CD14-positive monocyte (primary cell): Measurements from ENCODE around the gene SLC19A2. TPM values are rescaled to one million over a fixed set of nuclear protein-coding genes. Genes with fewer than 3 reads are reported as not detected.

Experiments
- DNase-seq, 3 donors: peaks; one replicate each; pipeline ENCODE4 v3.0.0-alpha.2; 2011 to 2022
- H2AFZ ChIP-seq: 2 replicates; pipeline ENCODE4 v1.6.0; 2012; ENCODE audit warnings: mild to moderate bottlenecking, low read depth, low read length, inconsistent platforms; ENCODE audit not compliant: insufficient read depth, poor library complexity, severe bottlenecking
- H3K27ac ChIP-seq, 2 donors: 1 replicate in 1 of 2; 2 replicates in 1 of 2; pipeline ENCODE4 v1.5.1; 2012 to 2013; ENCODE audit warnings: low read length in 2 of 2, control low read depth in 1 of 2, inconsistent platforms in 1 of 2, low read depth in 1 of 2, mild to moderate bottlenecking in 1 of 2
- H3K27me3 ChIP-seq, 2 donors: one replicate each; pipeline versions ENCODE4 v1.6.0 to v1.6.1; 2011 to 2013; ENCODE audit warnings: low read length in 2 of 2; ENCODE audit not compliant: control insufficient read depth in 2 of 2, insufficient read depth in 2 of 2
- H3K36me3 ChIP-seq, 2 donors: replicated peaks in 1 of 2; 1 replicate in 1 of 2; 2 replicates in 1 of 2; pipeline versions ENCODE4 v1.5.1 to v1.6.1; 2012 to 2013; ENCODE audit warnings: low read length in 2 of 2, control low read depth in 1 of 2, inconsistent platforms in 1 of 2, mild to moderate bottlenecking in 1 of 2; ENCODE audit not compliant: insufficient read depth in 2 of 2, control insufficient read depth in 1 of 2
- H3K4me1 ChIP-seq, 2 donors: 1 replicate in 1 of 2; 2 replicates in 1 of 2; pipeline versions ENCODE4 v1.5.1 to v1.6.1; 2012 to 2013; ENCODE audit warnings: low read length in 2 of 2, control low read depth in 1 of 2, inconsistent platforms in 1 of 2, mild to moderate bottlenecking in 1 of 2, moderate library complexity in 1 of 2; ENCODE audit not compliant: insufficient read depth in 2 of 2, control insufficient read depth in 1 of 2
- H3K4me2 ChIP-seq: replicated peaks from 2 replicates; pipeline ENCODE3; 2012; ENCODE audit warnings: low read length, moderate library complexity, mild to moderate bottlenecking; ENCODE audit not compliant: poor library complexity, severe bottlenecking; ENCODE audit errors: extremely low read depth
- H3K4me3 ChIP-seq, 3 experiments: fragments of 200-600 bp in 1 of 3; sonication (generic) in 1 of 3; replicated peaks in 1 of 3; 1 replicate in 2 of 3; 2 replicates in 1 of 3; pipeline ENCODE4 v1.5.1; 2011 to 2013; ENCODE audit warnings: low read length in 3 of 3, mild to moderate bottlenecking in 3 of 3, control low read depth in 2 of 3, low read depth in 2 of 3, inconsistent platforms in 1 of 3, moderate library complexity in 1 of 3
- H3K79me2 ChIP-seq: 2 replicates; pipeline ENCODE4 v1.6.0; 2012; ENCODE audit warnings: mild to moderate bottlenecking, control low read depth, inconsistent platforms, low read length, moderate library complexity; ENCODE audit not compliant: insufficient read depth
- H3K9ac ChIP-seq: 2 replicates; pipeline ENCODE4 v1.6.0; 2017; ENCODE audit warnings: low read length, mild to moderate bottlenecking; ENCODE audit not compliant: insufficient read depth, poor library complexity, severe bottlenecking
- H3K9me3 ChIP-seq, 2 donors: replicated peaks in 1 of 2; 1 replicate in 1 of 2; 2 replicates in 1 of 2; pipeline versions ENCODE4 v1.5.1 to v1.6.1; 2012 to 2013; ENCODE audit warnings: low read length in 2 of 2, control low read depth in 1 of 2; ENCODE audit not compliant: control insufficient read depth in 1 of 2, insufficient read depth in 1 of 2
- H4K20me1 ChIP-seq: 2 replicates; pipeline ENCODE4 v1.6.0; 2012; ENCODE audit warnings: mild to moderate bottlenecking, low read length, control low read depth, moderate library complexity; ENCODE audit not compliant: insufficient read depth
- H3K27ac Mint-ChIP-seq, 7 donors: one replicate each; pipeline ENCODE4 v1.8.0; 2020; ENCODE audit warnings: mild to moderate bottlenecking in 7 of 7, mixed read lengths in 7 of 7, moderate library complexity in 6 of 7, inconsistent platforms in 2 of 7
- H3K27me3 Mint-ChIP-seq, 3 donors: one replicate each; pipeline ENCODE4 v1.8.0; 2021 to 2022; ENCODE audit warnings: low read depth in 3 of 3, mild to moderate bottlenecking in 3 of 3, mixed read lengths in 3 of 3, moderate library complexity in 3 of 3, inconsistent platforms in 1 of 3
- H3K36me3 Mint-ChIP-seq, 2 donors: one replicate each; pipeline ENCODE4 v1.8.0; 2020; ENCODE audit warnings: mixed read lengths in 2 of 2, inconsistent platforms in 1 of 2, mild to moderate bottlenecking in 1 of 2
- H3K4me1 Mint-ChIP-seq: one replicate; pipeline ENCODE4 v1.8.0; 2020; ENCODE audit warnings: mild to moderate bottlenecking, mixed read lengths
- H3K4me3 Mint-ChIP-seq, 2 donors: one replicate each; pipeline ENCODE4 v1.8.0; 2020; ENCODE audit warnings: mild to moderate bottlenecking in 2 of 2, mixed read lengths in 2 of 2, moderate library complexity in 1 of 2
- H3K9me3 Mint-ChIP-seq, 7 donors: one replicate each; pipeline ENCODE4 v1.8.0; 2020 to 2022; ENCODE audit warnings: mixed read lengths in 7 of 7, mild to moderate bottlenecking in 6 of 7, moderate library complexity in 6 of 7, inconsistent platforms in 2 of 7
- WGBS: methylation state at CpG from one replicate; pipeline ENCODE4 v1.1.5; 2013; ENCODE audit warnings: missing lambda C conversion rate; ENCODE audit not compliant: insufficient coverage; 5-methylcytosine and 5-hydroxymethylcytosine counted together
- intact Hi-C, 2 donors: fragments of 100-400 bp; cut with micrococcal nuclease; formaldehyde crosslinking; loops; one replicate each; pipeline versions ENCODE4 v1.15.0 to v1.15.1; 2023
- polyA plus RNA-seq, 3 donors: library from polyadenylated mRNA; depleted of rRNA in 1 of 3; unstranded in 2 of 3; stranded (reverse) in 1 of 3; fragments of 300-500 nt in 2 of 3; fragments of >200 nt in 1 of 3; fragmentation: Illumina TruSeq in 2 of 3; gene quantifications; 1 replicate in 2 of 3; 2 replicates in 1 of 3; pipeline ENCODE4 v1.2.3, GENCODE V29; 2012 to 2021
- TF ChIP-seq, protein P1 (sequence below): fragments of 200-600 bp; IDR thresholded peaks from one replicate; pipeline ENCODE4 v1.8.0; 2022; ENCODE audit warnings: antibody characterized with exemption, mild to moderate bottlenecking

Gene SLC19A2
- polyA plus RNA-seq, 3 donors = 0.52 to 3.2 (median 0.81) TPM

- intact Hi-C loops = no loop called here
- H4K20me1 ChIP-seq = no peaks in the 10 kb centered on the region
- no peaks in the 10 kb centered on the region for H3K4me1 Mint-ChIP-seq
- H3K9ac ChIP-seq = no peak overlapping the region
- peaks cover 0 to 9% (median 4%) of the 10 kb centered on the region in 7 donors for H3K9me3 Mint-ChIP-seq
- H3K27me3 ChIP-seq = no peaks in the 10 kb centered on the region
- TF ChIP-seq, protein P1, sequence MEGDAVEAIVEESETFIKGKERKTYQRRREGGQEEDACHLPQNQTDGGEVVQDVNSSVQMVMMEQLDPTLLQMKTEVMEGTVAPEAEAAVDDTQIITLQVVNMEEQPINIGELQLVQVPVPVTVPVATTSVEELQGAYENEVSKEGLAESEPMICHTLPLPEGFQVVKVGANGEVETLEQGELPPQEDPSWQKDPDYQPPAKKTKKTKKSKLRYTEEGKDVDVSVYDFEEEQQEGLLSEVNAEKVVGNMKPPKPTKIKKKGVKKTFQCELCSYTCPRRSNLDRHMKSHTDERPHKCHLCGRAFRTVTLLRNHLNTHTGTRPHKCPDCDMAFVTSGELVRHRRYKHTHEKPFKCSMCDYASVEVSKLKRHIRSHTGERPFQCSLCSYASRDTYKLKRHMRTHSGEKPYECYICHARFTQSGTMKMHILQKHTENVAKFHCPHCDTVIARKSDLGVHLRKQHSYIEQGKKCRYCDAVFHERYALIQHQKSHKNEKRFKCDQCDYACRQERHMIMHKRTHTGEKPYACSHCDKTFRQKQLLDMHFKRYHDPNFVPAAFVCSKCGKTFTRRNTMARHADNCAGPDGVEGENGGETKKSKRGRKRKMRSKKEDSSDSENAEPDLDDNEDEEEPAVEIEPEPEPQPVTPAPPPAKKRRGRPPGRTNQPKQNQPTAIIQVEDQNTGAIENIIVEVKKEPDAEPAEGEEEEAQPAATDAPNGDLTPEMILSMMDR = no peak
- H3K36me3 Mint-ChIP-seq = peaks cover 0 to 4% of the 10 kb centered on the region in 2 donors
- peaks cover 0 to 4% (median 1%) of the 10 kb centered on the region in 3 donors for H3K27me3 Mint-ChIP-seq
- H3K4me3 Mint-ChIP-seq = no peak overlapping the region
- no peak overlapping the region for H3K27ac ChIP-seq
- no peaks in the 10 kb centered on the region for H3K79me2 ChIP-seq
- H3K9me3 ChIP-seq = no peaks in the 10 kb centered on the region
- no peaks in the 10 kb centered on the region for H3K4me1 ChIP-seq
- no peak overlapping the region for H3K4me2 ChIP-seq
- H3K4me3 ChIP-seq = no peak overlapping the region
- no CpG with 5 or more reads among the region's 3 CpGs for WGBS
- no peak overlapping the region for H2AFZ ChIP-seq
- DNase-seq = no peak
- no peak overlapping the region for H3K27ac Mint-ChIP-seq
- no peaks in the 10 kb centered on the region for H3K36me3 ChIP-seq
These were observed 8.6 kb upstream of the SLC19A2 start for GRCh38 chr1:169494343-169494742.

DNA sequence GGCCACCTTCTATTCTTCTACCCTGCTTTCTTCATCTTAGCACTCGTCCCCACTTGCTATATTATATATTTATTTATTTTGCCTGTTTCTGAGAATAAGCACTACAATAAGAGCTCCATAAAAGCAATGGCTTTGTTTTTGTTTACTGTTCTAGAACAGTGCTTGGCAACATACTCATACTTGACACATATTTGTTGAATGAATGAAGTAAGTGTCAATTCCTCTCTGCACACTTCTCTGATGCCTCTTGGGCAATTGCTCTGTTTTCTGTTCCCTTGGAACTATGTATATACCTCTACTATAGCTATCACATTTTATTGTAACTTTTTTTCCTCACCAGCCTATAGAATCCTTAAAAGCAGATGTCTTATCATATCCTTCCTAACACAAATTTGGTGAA lies 7.5 kb upstream of the SLC19A2 start:
- H3K79me2 ChIP-seq = no peaks in the 10 kb centered on the region
- TF ChIP-seq, protein P1 = no peak
- no peaks in the 10 kb centered on the region for H3K27me3 ChIP-seq
- Mint-ChIP-seq H3K4me3 (no peak overlapping the region), H3K36me3 (peaks cover 0 to 1% of the 10 kb centered on the region in 2 donors), H3K9me3 (peaks cover 0 to 3% (median 0%) of the 10 kb centered on the region in 7 donors), H3K4me1 (no peaks in the 10 kb centered on the region), H3K27me3 (peaks cover 1 to 4% (median 2%) of the 10 kb centered on the region in 3 donors), H3K27ac (no peak overlapping the region)
- intact Hi-C loops = no loop called here
- no peak overlapping the region for H2AFZ ChIP-seq
- H3K36me3 ChIP-seq = no peaks in the 10 kb centered on the region
- H4K20me1 ChIP-seq = no peaks in the 10 kb centered on the region
- no peaks in the 10 kb centered on the region for H3K9me3 ChIP-seq
- H3K4me3 ChIP-seq = no peak overlapping the region
- H3K4me1 ChIP-seq = no peaks in the 10 kb centered on the region
- DNase-seq = no peak
- no CpG with 5 or more reads among the region's 1 CpG for WGBS
- no peak overlapping the region for H3K27ac ChIP-seq
- no peak overlapping the region for H3K4me2 ChIP-seq
- no peak overlapping the region for H3K9ac ChIP-seq
